ENCODE measurements around the gene SDR39U1. TPM values are rescaled to one million over a fixed set of nuclear protein-coding genes. Genes with fewer than 3 reads are reported as not detected.
"Not testable (repeated sequence)": the region's sequence is repeated elsewhere in the genome, so short reads cannot be mapped to it uniquely, and the experiment has no call there.

The SDR39U1 gene
- total and polyA plus RNA-seq, 7 donors = 55.7 to 110 (median 63.6) TPM

GRCh38 chr14:24481622-24482324 is 39.2 kb upstream of the SDR39U1 start:
- Histone ChIP-seq H3K27me3 (ENCODE audit: insufficient read depth in 3 of 3, low read length in 2 of 3) (peaks cover 0 to 2% (median 0%) of the 10 kb centered on the region in 3 donors), H3K36me3 (ENCODE audit: insufficient read depth in 1 of 2, low read depth in 1 of 2) (no peaks in the 10 kb centered on the region), H3K27ac (no peak overlapping the region), H3K4me1 (no peaks in the 10 kb centered on the region), H3K9me3 (no peaks in the 10 kb centered on the region), H3K4me3 (no peak overlapping the region)
- intact Hi-C loops (cut with DNase I) = no loop called here
- no peak for ATAC-seq
- peak; percentile 17 for TF ChIP-seq CTCF (IDR thresholded peaks at IDR 0.05)
- 50 to 56% (median 50%) methylated on average over 18 to 23 of the region's 23 CpGs for WGBS, 3 donors
- peak in 1 of 2 donors; percentile 17 for DNase-seq

- DNase-seq; H3K9me3 ChIP-seq; H3K4me1 ChIP-seq; H3K27me3 ChIP-seq (ENCODE audit: insufficient read depth in 3 of 3, low read length in 2 of 3); ATAC-seq; H3K27ac ChIP-seq; H3K4me3 ChIP-seq; intact Hi-C loops (cut with DNase I); H3K36me3 ChIP-seq (ENCODE audit: insufficient read depth in 1 of 2, low read depth in 1 of 2): not testable (repeated sequence)
- WGBS, 3 donors = 0 to 85% (median 0%) methylated on average over 1 of the region's 1 CpG
Observed at GRCh38 chr14:24479999-24480398, 37.4 kb upstream of the SDR39U1 start.

- no peak overlapping the region for H3K27ac ChIP-seq
- DNase-seq (no peak), ATAC-seq (no peak)
- no peak overlapping the region for H3K4me3 ChIP-seq
- no peak for TF ChIP-seq CTCF (IDR thresholded peaks at IDR 0.05)
- H3K27me3 ChIP-seq (ENCODE audit: insufficient read depth in 3 of 3, low read length in 2 of 3) = no peaks in the 10 kb centered on the region
- H3K9me3 ChIP-seq = no peaks in the 10 kb centered on the region
- WGBS, 3 donors = 86 to 94% (median 90%) methylated on average over 4 of the region's 4 CpGs
- no peaks in the 10 kb centered on the region for H3K4me1 ChIP-seq
- no peaks in the 10 kb centered on the region for H3K36me3 ChIP-seq (ENCODE audit: insufficient read depth in 1 of 2, low read depth in 1 of 2)
- intact Hi-C loops (cut with DNase I) = no loop called here
Observed at GRCh38 chr14:24475261-24475660, 32.7 kb upstream of the SDR39U1 start.

- TF ChIP-seq CTCF (IDR thresholded peaks at IDR 0.05) = no peak
- Histone ChIP-seq H3K27ac (no peak overlapping the region), H3K4me1 (no peaks in the 10 kb centered on the region), H3K36me3 (ENCODE audit: insufficient read depth in 1 of 2, low read depth in 1 of 2) (no peaks in the 10 kb centered on the region), H3K27me3 (ENCODE audit: insufficient read depth in 3 of 3, low read length in 2 of 3) (no peaks in the 10 kb centered on the region), H3K9me3 (no peaks in the 10 kb centered on the region), H3K4me3 (no peak overlapping the region)
- ATAC-seq (no peak), DNase-seq (no peak)
- WGBS, 3 donors = 63 to 77% (median 64%) methylated on average over 11 to 12 of the region's 12 CpGs
- intact Hi-C loops (cut with DNase I) = no loop called here
Observed at GRCh38 chr14:24473211-24473610, 30.6 kb upstream of the SDR39U1 start.

GRCh38 chr14:24470450-24470849 is 27.9 kb upstream of the SDR39U1 start:
- ATAC-seq; intact Hi-C loops (cut with DNase I): not testable (repeated sequence)

GRCh38 chr14:24465805-24466204 is 23.2 kb upstream of the SDR39U1 start:
- Histone ChIP-seq H3K27ac (no peak overlapping the region), H3K27me3 (ENCODE audit: insufficient read depth in 3 of 3, low read length in 2 of 3) (no peaks in the 10 kb centered on the region), H3K4me3 (no peak overlapping the region), H3K4me1 (no peaks in the 10 kb centered on the region), H3K9me3 (no peaks in the 10 kb centered on the region), H3K36me3 (ENCODE audit: insufficient read depth in 1 of 2, low read depth in 1 of 2) (no peaks in the 10 kb centered on the region)
- intact Hi-C loops (cut with DNase I) = no loop called here
- ATAC-seq (no peak), DNase-seq (no peak)
- TF ChIP-seq CTCF (IDR thresholded peaks at IDR 0.05) = no peak
- 80 to 90% (median 89%) methylated on average over 3 of the region's 3 CpGs for WGBS, 3 donors

More at GRCh38 chr14:24470450-24470849, 27.9 kb upstream of the SDR39U1 start:
- not testable (repeated sequence) for H3K4me3 ChIP-seq; H3K4me1 ChIP-seq; H3K27me3 ChIP-seq (ENCODE audit: insufficient read depth in 3 of 3, low read length in 2 of 3); H3K27ac ChIP-seq; H3K36me3 ChIP-seq (ENCODE audit: insufficient read depth in 1 of 2, low read depth in 1 of 2); DNase-seq; H3K9me3 ChIP-seq
- WGBS, 3 donors = 77 to 100% (median 84%) methylated on average over 2 of the region's 2 CpGs

Data from psoas muscle (tissue), 8 donors.